OCI-LY7 (cell line): Measurements from ENCODE around the gene EMP1.

Experiments
- EZH2phosphoT487 ChIP-seq: fragments of 200-600 bp; sonication (generic); IDR thresholded peaks from 2 replicates; pipeline ENCODE4 v1.6.1; 2018; ENCODE audit warnings: low read depth, borderline replicate concordance, mild to moderate bottlenecking, mixed run types, antibody characterized with exemption, low read length, moderate library complexity, mixed read lengths
- TF ChIP-seq, protein P1 (sequence below): fragments of 200-600 bp; sonication (generic); conservative IDR thresholded peaks from 2 replicates; pipeline ENCODE4 v1.5.1; 2014; ENCODE audit warnings: mild to moderate bottlenecking, antibody characterized with exemption, low read length, moderate library complexity, mixed read lengths

DNA sequence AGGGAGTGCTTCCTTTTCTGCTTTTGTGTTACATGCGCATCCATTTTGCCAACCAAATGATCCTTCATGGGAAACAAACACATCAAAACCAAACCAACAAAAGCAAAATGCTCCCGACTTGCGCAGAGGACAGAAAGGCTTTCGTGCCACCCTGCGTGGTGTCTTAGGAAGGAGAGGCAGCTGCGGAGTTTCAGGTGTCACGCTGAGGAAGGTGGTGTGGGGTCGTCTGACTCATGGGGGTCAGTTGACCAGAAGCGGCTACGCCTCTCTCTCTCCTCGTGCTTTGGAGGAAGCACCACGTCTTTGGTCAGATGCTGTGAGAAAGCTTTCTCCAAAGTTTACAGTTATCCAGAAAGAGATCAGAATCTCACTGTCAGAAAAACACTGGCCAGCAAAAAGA, 7.9 kb downstream of the EMP1 start:
- TF ChIP-seq, protein P1, sequence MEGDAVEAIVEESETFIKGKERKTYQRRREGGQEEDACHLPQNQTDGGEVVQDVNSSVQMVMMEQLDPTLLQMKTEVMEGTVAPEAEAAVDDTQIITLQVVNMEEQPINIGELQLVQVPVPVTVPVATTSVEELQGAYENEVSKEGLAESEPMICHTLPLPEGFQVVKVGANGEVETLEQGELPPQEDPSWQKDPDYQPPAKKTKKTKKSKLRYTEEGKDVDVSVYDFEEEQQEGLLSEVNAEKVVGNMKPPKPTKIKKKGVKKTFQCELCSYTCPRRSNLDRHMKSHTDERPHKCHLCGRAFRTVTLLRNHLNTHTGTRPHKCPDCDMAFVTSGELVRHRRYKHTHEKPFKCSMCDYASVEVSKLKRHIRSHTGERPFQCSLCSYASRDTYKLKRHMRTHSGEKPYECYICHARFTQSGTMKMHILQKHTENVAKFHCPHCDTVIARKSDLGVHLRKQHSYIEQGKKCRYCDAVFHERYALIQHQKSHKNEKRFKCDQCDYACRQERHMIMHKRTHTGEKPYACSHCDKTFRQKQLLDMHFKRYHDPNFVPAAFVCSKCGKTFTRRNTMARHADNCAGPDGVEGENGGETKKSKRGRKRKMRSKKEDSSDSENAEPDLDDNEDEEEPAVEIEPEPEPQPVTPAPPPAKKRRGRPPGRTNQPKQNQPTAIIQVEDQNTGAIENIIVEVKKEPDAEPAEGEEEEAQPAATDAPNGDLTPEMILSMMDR, result no peak
- no peak for TF ChIP-seq EZH2phosphoT487
